Calu3 (cell line): ENCODE measurements around the gene TAOK1. TPM values are rescaled to one million over a fixed set of nuclear protein-coding genes. Genes with fewer than 3 reads are reported as not detected.
"Not testable (repeated sequence)": the region's sequence is repeated elsewhere in the genome, so short reads cannot be mapped to it uniquely, and the experiment has no call there.

Source experiments
- BruUV-seq: library from RNA; stranded (reverse); fragments of 400-500 nt; replicated peaks from 2 replicates; lab custom pipeline; 2021; lab: Mats Ljungman, UMichigan
- CTCF ChIA-PET: fragments of 300-600 bp; sonication (Branson Sonifier 250); formaldehyde crosslinking; loops from one replicate; lab custom pipeline; 2022; ENCODE audit warnings: antibody characterized with exemption; lab: Charles Lee
- DNase-seq: peaks from one replicate; pipeline ENCODE4 v3.0.0; 2022
- H3K27ac Mint-ChIP-seq: one replicate; pipeline ENCODE4 v1.8.0; 2022; ENCODE audit warnings: mixed read lengths; ENCODE audit not compliant: unreplicated experiment
- H3K27me3 Mint-ChIP-seq: one replicate; pipeline ENCODE4 v1.8.0; 2022; ENCODE audit warnings: mixed read lengths; ENCODE audit not compliant: unreplicated experiment
- H3K36me3 Mint-ChIP-seq: one replicate; pipeline ENCODE4 v1.8.0; 2022; ENCODE audit warnings: mild to moderate bottlenecking, moderate library complexity, mixed read lengths; ENCODE audit not compliant: insufficient read depth, unreplicated experiment
- H3K4me1 Mint-ChIP-seq: one replicate; pipeline ENCODE4 v1.8.0; 2022; ENCODE audit warnings: mild to moderate bottlenecking, low read depth, mixed read lengths; ENCODE audit not compliant: unreplicated experiment
- H3K4me3 Mint-ChIP-seq: one replicate; pipeline ENCODE4 v1.8.0; 2022; ENCODE audit warnings: mild to moderate bottlenecking, low read depth, moderate library complexity, mixed read lengths; ENCODE audit not compliant: unreplicated experiment
- H3K9me3 Mint-ChIP-seq: one replicate; pipeline ENCODE4 v1.8.0; 2022; ENCODE audit warnings: low read depth, mixed read lengths; ENCODE audit not compliant: unreplicated experiment
- intact Hi-C: fragments of 100-400 bp; cut with micrococcal nuclease; formaldehyde crosslinking; loops from one replicate; pipeline ENCODE4 v1.10.0; 2022; ENCODE audit not compliant: unreplicated experiment
- total RNA-seq: library from RNA; stranded (reverse); gene quantifications from 2 replicates; pipeline ENCODE4 v1.2.3, GENCODE V29; 2022
- TF ChIP-seq, protein P1 (sequence below): fragments of 200-600 bp; IDR thresholded peaks from one replicate; pipeline ENCODE4 v1.8.0; 2022; ENCODE audit warnings: antibody characterized with exemption; ENCODE audit not compliant: unreplicated experiment

The TAOK1 gene
- total RNA-seq, 1 experiment from 2014 or later, result 78.1 TPM

DNA sequence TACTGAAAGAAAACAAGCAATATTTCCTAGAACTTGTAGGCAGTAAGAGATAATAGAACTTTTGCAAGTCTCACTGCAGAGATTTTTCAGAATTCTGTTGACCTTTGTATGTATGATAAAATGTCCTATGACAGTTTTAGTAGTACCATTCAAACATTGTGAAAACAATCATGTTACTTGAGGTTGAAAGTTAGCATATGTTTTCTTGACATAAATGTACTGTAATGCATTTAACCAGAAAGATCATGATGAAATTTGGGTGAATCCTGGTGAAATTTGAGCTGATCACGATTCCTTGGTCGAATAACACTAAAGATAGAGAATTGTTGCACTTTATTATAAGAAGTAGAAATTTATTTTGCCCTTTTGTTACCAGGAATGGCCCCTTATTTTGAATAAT is 85.7 kb downstream of the TAOK1 start:
- TF ChIP-seq, protein P1, sequence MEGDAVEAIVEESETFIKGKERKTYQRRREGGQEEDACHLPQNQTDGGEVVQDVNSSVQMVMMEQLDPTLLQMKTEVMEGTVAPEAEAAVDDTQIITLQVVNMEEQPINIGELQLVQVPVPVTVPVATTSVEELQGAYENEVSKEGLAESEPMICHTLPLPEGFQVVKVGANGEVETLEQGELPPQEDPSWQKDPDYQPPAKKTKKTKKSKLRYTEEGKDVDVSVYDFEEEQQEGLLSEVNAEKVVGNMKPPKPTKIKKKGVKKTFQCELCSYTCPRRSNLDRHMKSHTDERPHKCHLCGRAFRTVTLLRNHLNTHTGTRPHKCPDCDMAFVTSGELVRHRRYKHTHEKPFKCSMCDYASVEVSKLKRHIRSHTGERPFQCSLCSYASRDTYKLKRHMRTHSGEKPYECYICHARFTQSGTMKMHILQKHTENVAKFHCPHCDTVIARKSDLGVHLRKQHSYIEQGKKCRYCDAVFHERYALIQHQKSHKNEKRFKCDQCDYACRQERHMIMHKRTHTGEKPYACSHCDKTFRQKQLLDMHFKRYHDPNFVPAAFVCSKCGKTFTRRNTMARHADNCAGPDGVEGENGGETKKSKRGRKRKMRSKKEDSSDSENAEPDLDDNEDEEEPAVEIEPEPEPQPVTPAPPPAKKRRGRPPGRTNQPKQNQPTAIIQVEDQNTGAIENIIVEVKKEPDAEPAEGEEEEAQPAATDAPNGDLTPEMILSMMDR, result no peak
- DNase-seq, result no peak
- CTCF ChIA-PET, result no interaction called here
- Mint-ChIP-seq H3K36me3 (peaks cover 6% of the 10 kb centered on the region), H3K4me1 (no peaks in the 10 kb centered on the region), H3K27me3 (no peaks in the 10 kb centered on the region), H3K9me3 (no peaks in the 10 kb centered on the region), H3K4me3 (no peak overlapping the region), H3K27ac (no peak overlapping the region)
- BruUV-seq, result no TSS peak
- intact Hi-C loops, result no loop called here

DNA sequence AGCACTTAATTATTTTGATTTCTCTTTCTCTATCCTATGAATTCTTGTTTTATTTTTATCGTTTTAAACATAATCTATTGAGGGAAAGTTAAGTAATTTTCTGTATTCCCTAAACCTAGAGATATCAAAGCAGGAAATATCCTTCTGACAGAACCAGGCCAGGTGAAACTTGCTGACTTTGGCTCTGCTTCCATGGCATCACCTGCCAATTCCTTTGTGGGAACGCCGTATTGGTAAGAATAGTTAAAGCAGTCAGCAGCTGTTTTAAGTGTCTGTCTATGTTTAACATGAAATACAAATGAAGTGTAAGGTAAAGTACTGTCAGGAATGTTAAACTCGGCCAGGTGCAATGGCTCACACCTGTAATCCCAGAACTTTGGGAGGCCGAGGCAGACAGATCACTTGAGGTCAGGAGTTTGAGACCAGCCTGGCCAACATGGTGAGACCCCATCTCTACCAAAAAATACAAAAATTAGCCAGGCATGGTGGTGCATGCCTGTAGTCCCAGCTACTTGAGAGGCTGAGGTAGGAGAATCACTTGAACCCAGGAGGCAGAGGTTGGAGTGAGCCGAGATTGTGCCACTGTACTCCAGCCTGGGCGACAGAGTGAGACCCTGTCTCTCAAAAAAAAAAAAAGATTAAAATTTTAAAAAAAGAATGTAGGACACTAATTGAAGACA is 90.2 kb downstream of the TAOK1 start:
- not testable (repeated sequence) for DNase-seq, H3K4me3 Mint-ChIP-seq, H3K27ac Mint-ChIP-seq, BruUV-seq, H3K4me1 Mint-ChIP-seq, H3K9me3 Mint-ChIP-seq, H3K27me3 Mint-ChIP-seq
- H3K36me3 Mint-ChIP-seq, result peaks cover 11% of the 10 kb centered on the region
- CTCF ChIA-PET, result interaction anchor here (0.6 kb wide), 2 partner anchors 34 to 299 kb away, joined by 3 to 7 read pairs; no protein-coding TSS in a partner anchor
- intact Hi-C loops, result loop anchor here (10.0 kb wide), 1 partner anchor 54 kb away; no protein-coding TSS in a partner anchor

DNA sequence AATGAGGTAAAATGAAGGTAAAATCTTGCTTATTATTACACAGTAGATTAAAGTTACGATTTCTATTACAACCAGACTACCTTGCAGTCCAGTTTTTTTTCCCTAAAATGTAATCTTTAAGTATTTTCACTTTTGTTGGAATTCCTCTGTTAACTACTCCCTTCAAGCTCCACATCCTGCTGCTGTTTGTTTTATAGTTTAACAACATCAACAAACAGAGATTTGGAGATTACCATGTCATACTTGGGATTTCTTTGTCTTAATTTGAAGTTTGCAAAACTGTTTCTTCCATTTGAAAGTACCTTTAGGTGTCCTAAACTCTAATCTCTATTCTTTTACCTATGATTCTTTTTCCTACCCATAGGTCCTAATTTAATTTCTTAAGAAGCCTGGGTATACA is 93.3 kb downstream of the TAOK1 start:
- TF ChIP-seq, protein P1, result no peak
- CTCF ChIA-PET, result no interaction called here
- Mint-ChIP-seq H3K9me3 (no peaks in the 10 kb centered on the region), H3K4me3 (no peak overlapping the region), H3K27ac (no peak overlapping the region), H3K36me3 (peaks cover 14% of the 10 kb centered on the region), H3K27me3 (no peaks in the 10 kb centered on the region), H3K4me1 (no peaks in the 10 kb centered on the region)
- no TSS peak for BruUV-seq
- DNase-seq, result no peak
- intact Hi-C loops, result loop anchor here (10.0 kb wide), 1 partner anchor 51 kb away; no protein-coding TSS in a partner anchor

DNA sequence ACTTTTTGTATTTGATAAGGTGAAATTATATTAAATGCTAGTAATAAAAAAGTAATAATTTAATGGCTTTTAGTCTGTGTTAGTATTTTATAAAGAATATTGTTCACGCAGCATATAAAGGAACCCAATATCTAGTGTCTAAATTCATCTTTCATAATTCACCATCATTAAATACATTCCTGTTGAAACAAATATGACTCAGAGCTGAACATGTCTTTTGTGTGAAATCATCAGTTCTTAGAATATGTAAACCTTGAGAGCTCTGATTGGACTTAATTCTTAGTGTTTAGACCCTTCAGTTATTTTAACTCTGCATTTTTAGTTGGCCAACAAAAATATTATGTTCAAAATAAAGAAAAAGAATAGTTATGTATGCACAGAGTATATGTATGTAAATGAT is 104.8 kb downstream of the TAOK1 start:
- no peak for DNase-seq
- Mint-ChIP-seq H3K9me3 (no peaks in the 10 kb centered on the region), H3K27me3 (no peaks in the 10 kb centered on the region), H3K4me1 (no peaks in the 10 kb centered on the region), H3K36me3 (peaks cover 24% of the 10 kb centered on the region), H3K27ac (no peak overlapping the region), H3K4me3 (no peak overlapping the region)
- TF ChIP-seq, protein P1, result no peak
- CTCF ChIA-PET, result no interaction called here
- intact Hi-C loops, result no loop called here
- no TSS peak for BruUV-seq

DNA sequence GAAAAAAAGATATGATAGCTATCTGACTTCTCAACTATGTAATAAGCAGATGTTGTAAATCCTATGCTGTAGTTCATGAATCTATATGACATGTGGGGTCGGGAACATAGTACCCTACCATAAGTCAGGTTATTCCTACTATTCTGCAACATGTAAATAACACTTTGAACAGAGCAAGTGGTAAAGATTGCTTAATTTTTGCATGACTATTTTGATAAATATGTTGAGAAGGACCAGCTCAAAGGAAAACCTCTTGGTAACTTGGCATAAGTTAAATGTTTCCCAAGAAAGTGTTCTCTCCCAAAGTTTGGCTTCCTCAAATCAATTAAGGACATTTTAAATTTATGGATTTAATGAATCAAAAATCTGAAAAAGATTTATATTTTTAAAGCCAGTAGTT is 114.5 kb downstream of the TAOK1 start:
- intact Hi-C loops, result no loop called here
- TF ChIP-seq, protein P1, result no peak
- Mint-ChIP-seq H3K4me1 (no peaks in the 10 kb centered on the region), H3K36me3 (peaks cover 29% of the 10 kb centered on the region), H3K4me3 (no peak overlapping the region), H3K27me3 (no peaks in the 10 kb centered on the region), H3K9me3 (no peaks in the 10 kb centered on the region), H3K27ac (no peak overlapping the region)
- CTCF ChIA-PET, result no interaction called here
- no peak for DNase-seq
- no TSS peak for BruUV-seq
